IMR-90 (cell line): ENCODE data around the gene TUBB2B. TPM values are rescaled to one million over a fixed set of nuclear protein-coding genes. Genes with fewer than 3 reads are reported as not detected.

Experiments used
- ATAC-seq: fragments of 200-7000 bp; cut with Tn5 transposase; 2 replicates; pipeline ENCODE4 v1.9.1; 2020; ENCODE audit warnings: low read depth, mild to moderate bottlenecking, moderate library complexity
- BruUV-seq: library from RNA; stranded (reverse); fragments of 400-500 nt; replicated peaks from 2 replicates; lab custom pipeline; 2021; lab: Mats Ljungman, UMichigan
- CTCF ChIA-PET: fragments of 300-600 bp; formaldehyde crosslinking; extraction: SDS; loops from one replicate; lab custom pipeline; 2021; ENCODE audit warnings: antibody characterized with exemption; lab: Yijun Ruan, JAX
- POLR2A ChIA-PET: fragments of 300-600 bp; sonication (Branson Sonifier 250); formaldehyde crosslinking; loops from one replicate; lab custom pipeline; 2022; ENCODE audit warnings: antibody characterized with exemption; ENCODE audit not compliant: unreplicated experiment; lab: Charles Lee
- DNase-seq: peaks from one replicate; pipeline ENCODE4 v3.0.0; 2013
- H2AFZ ChIP-seq: replicated peaks from 2 replicates; pipeline ENCODE3; 2013; ENCODE audit warnings: low read length, mild to moderate bottlenecking; ENCODE audit not compliant: poor library complexity
- H2AK5ac ChIP-seq: 2 replicates; pipeline ENCODE4 v1.6.1; 2013; ENCODE audit warnings: low read depth, low read length, inconsistent platforms
- H2AK9ac ChIP-seq: replicated peaks from 2 replicates; pipeline ENCODE3; 2013; ENCODE audit warnings: mild to moderate bottlenecking, low read depth, low read length, moderate library complexity; ENCODE audit not compliant: poor library complexity
- H2BK120ac ChIP-seq: 2 replicates; pipeline ENCODE4 v1.6.1; 2013; ENCODE audit warnings: low read depth, low read length, inconsistent platforms
- H2BK15ac ChIP-seq: 3 replicates; pipeline ENCODE4 v1.6.1; 2013; ENCODE audit warnings: low read depth, low read length, inconsistent platforms
- H2BK20ac ChIP-seq: 2 replicates; pipeline ENCODE4 v1.6.1; 2013; ENCODE audit warnings: low read depth, mild to moderate bottlenecking, inconsistent platforms, low read length, moderate library complexity
- H2BK5ac ChIP-seq: 2 replicates; pipeline ENCODE4 v1.6.1; 2013; ENCODE audit warnings: mild to moderate bottlenecking, low read depth, low read length, inconsistent platforms; ENCODE audit not compliant: poor library complexity, severe bottlenecking
- H3K14ac ChIP-seq: replicated peaks from 2 replicates; pipeline ENCODE4 v1.6.1; 2013; ENCODE audit warnings: low read depth, low read length, inconsistent platforms
- H3K18ac ChIP-seq: 2 replicates; pipeline ENCODE4 v1.6.1; 2013; ENCODE audit warnings: low read depth, low read length, control low read depth
- H3K23ac ChIP-seq: 2 replicates; pipeline ENCODE4 v1.6.1; 2013; ENCODE audit warnings: low read depth, low read length, inconsistent platforms
- H3K27ac ChIP-seq: 2 replicates; pipeline ENCODE4 v1.5.1; 2013; ENCODE audit warnings: mild to moderate bottlenecking, control low read depth, low read length; ENCODE audit not compliant: insufficient read depth
- H3K27me3 ChIP-seq: 2 replicates; pipeline ENCODE4 v1.6.1; 2013; ENCODE audit warnings: low read length; ENCODE audit not compliant: control insufficient read depth, insufficient read depth
- H3K36me3 ChIP-seq: 2 replicates; pipeline ENCODE4 v1.6.1; 2013; ENCODE audit warnings: low read length, mixed read lengths; ENCODE audit not compliant: control insufficient read depth, insufficient read depth
- H3K4ac ChIP-seq: 2 replicates; pipeline ENCODE4 v1.6.1; 2013; ENCODE audit warnings: low read depth, low read length, inconsistent platforms
- H3K4me1 ChIP-seq: 2 replicates; pipeline ENCODE4 v1.6.1; 2013; ENCODE audit warnings: low read length, mixed read lengths; ENCODE audit not compliant: control insufficient read depth, insufficient read depth
- H3K4me2 ChIP-seq: 2 replicates; pipeline ENCODE4 v1.6.1; 2013; ENCODE audit warnings: low read depth, mild to moderate bottlenecking, control low read depth, low read length, moderate library complexity
- H3K4me3 ChIP-seq: 2 replicates; pipeline ENCODE4 v1.5.1; 2013; ENCODE audit warnings: low read depth, mild to moderate bottlenecking, control low read depth, low read length, moderate library complexity; ENCODE audit not compliant: insufficient read depth
- H3K56ac ChIP-seq: 2 replicates; pipeline ENCODE4 v1.6.1; 2013; ENCODE audit warnings: low read length, inconsistent platforms; ENCODE audit not compliant: insufficient read depth; ENCODE audit errors: extremely low read depth
- H3K79me1 ChIP-seq, 2 experiments: 2 replicates each; pipeline ENCODE4 v1.6.1; 2013; ENCODE audit warnings: low read length in 2 of 2, inconsistent platforms in 1 of 2, low read depth in 1 of 2
- H3K9ac ChIP-seq: 2 replicates; pipeline ENCODE4 v1.6.1; 2013; ENCODE audit warnings: low read depth, low read length, control low read depth
- H3K9me1 ChIP-seq: 2 replicates; pipeline ENCODE4 v1.6.1; 2013; ENCODE audit warnings: low read length, inconsistent platforms; ENCODE audit not compliant: insufficient read depth
- H3K9me3 ChIP-seq: 2 replicates; pipeline ENCODE4 v1.6.1; 2013; ENCODE audit warnings: low read length; ENCODE audit not compliant: control insufficient read depth, insufficient read depth
- H4K20me1 ChIP-seq: 2 replicates; pipeline ENCODE4 v1.6.1; 2013; ENCODE audit warnings: low read length, inconsistent platforms; ENCODE audit not compliant: insufficient read depth
- H4K5ac ChIP-seq: 2 replicates; pipeline ENCODE4 v1.6.1; 2013; ENCODE audit warnings: mild to moderate bottlenecking, low read depth, low read length, control low read depth
- H4K8ac ChIP-seq, 2 experiments: 2 replicates each; pipeline ENCODE4 v1.6.1; 2013; ENCODE audit warnings: low read depth in 2 of 2, low read length in 2 of 2, control low read depth in 1 of 2, inconsistent platforms in 1 of 2
- H4K91ac ChIP-seq: 2 replicates; pipeline ENCODE4 v1.6.1; 2013; ENCODE audit warnings: low read depth, low read length, inconsistent platforms; ENCODE audit not compliant: insufficient read depth
- BHLHE40 ChIP-seq: fragments of 150-350 bp; IDR thresholded peaks from 2 replicates; pipeline ENCODE4 v1.6.1; 2016; ENCODE audit warnings: mild to moderate bottlenecking, low read depth, low read length
- CEBPB ChIP-seq: IDR thresholded peaks from 2 replicates; pipeline ENCODE4 v1.6.1; 2012; ENCODE audit warnings: low read depth, low read length, improper control_type of control experiment
- CHD1 ChIP-seq: IDR thresholded peaks from 2 replicates; pipeline ENCODE4 v1.6.1; 2012; ENCODE audit warnings: low read depth, low read length, improper control_type of control experiment
- CTCF ChIP-seq: conservative IDR thresholded peaks from 2 replicates; pipeline ENCODE4 v1.5.1; 2012; ENCODE audit warnings: mild to moderate bottlenecking, low read depth, low read length, improper control_type of control experiment
- ELK1 ChIP-seq: fragments of 150-350 bp; IDR thresholded peaks from 2 replicates; pipeline ENCODE4 v1.6.1; 2016; ENCODE audit warnings: low read depth, mild to moderate bottlenecking, low read length, moderate library complexity, borderline replicate concordance
- FOS ChIP-seq: fragments of 150-350 bp; IDR thresholded peaks from 2 replicates; pipeline ENCODE4 v1.6.1; 2016; ENCODE audit warnings: low read depth, low read length
- MAFK ChIP-seq: IDR thresholded peaks from 2 replicates; pipeline ENCODE4 v1.6.1; 2012; ENCODE audit warnings: low read depth, low read length, improper control_type of control experiment
- MAZ ChIP-seq: IDR thresholded peaks from 2 replicates; pipeline ENCODE4 v1.6.1; 2012; ENCODE audit warnings: low read depth, mild to moderate bottlenecking, low read length, improper control_type of control experiment, moderate library complexity, borderline replicate concordance
- MXI1 ChIP-seq: IDR thresholded peaks from 2 replicates; pipeline ENCODE4 v1.6.1; 2012; ENCODE audit warnings: low read depth, mild to moderate bottlenecking, low read length, moderate library complexity, borderline replicate concordance
- NFE2L2 ChIP-seq: fragments of 150-350 bp; IDR thresholded peaks from 2 replicates; pipeline ENCODE4 v1.6.1; 2016; ENCODE audit warnings: low read depth, mild to moderate bottlenecking, low read length
- POLR2A ChIP-seq: IDR thresholded peaks from 2 replicates; pipeline ENCODE4 v1.6.1; 2012; ENCODE audit warnings: mild to moderate bottlenecking, low read depth, low read length
- RAD21 ChIP-seq: IDR thresholded peaks from 2 replicates; pipeline ENCODE4 v1.6.1; 2012; ENCODE audit warnings: low read length, improper control_type of control experiment
- RCOR1 ChIP-seq: IDR thresholded peaks from 2 replicates; pipeline ENCODE4 v1.6.1; 2012; ENCODE audit warnings: mild to moderate bottlenecking, low read length, improper control_type of control experiment; ENCODE audit not compliant: insufficient replicate concordance
- RFX5 ChIP-seq: IDR thresholded peaks from 2 replicates; pipeline ENCODE4 v1.8.0; 2012; ENCODE audit warnings: low read depth, mild to moderate bottlenecking, low read length, moderate library complexity
- SMC3 ChIP-seq: fragments of 150-350 bp; IDR thresholded peaks from 2 replicates; pipeline ENCODE4 v1.6.1; 2016; ENCODE audit warnings: low read depth, mild to moderate bottlenecking, antibody characterized with exemption, low read length, moderate library complexity
- USF2 ChIP-seq: fragments of 150-350 bp; IDR thresholded peaks from 2 replicates; pipeline ENCODE4 v1.6.1; 2017; ENCODE audit warnings: mild to moderate bottlenecking, antibody characterized with exemption, low read length, low read depth
- WGBS, 2 experiments: methylation state at CpG; one replicate each; pipeline versions ENCODE4 v1.1.5 to v1.1.7; 2013; ENCODE audit warnings: missing lambda C conversion rate in 2 of 2; ENCODE audit not compliant: insufficient read length in 1 of 2; ENCODE audit errors: extremely low coverage in 2 of 2; 5-methylcytosine and 5-hydroxymethylcytosine counted together
- dilution Hi-C: fragments of 300-500 bp; cut with HindIII; formaldehyde crosslinking; loops from one replicate; pipeline ENCODE4 v1.14.3; 2018; ENCODE audit warnings: low sequenced_read_pairs; ENCODE audit not compliant: unreplicated experiment
- in situ Hi-C: fragments of 300-500 bp; cut with MboI; formaldehyde crosslinking; loops from 3 replicates; pipeline ENCODE4 v1.14.3; 2019; ENCODE audit warnings: low sequenced_read_pairs, inconsistent platforms, mixed read lengths
- intact Hi-C: fragments of 100-400 bp; cut with micrococcal nuclease; formaldehyde crosslinking; loops from 2 replicates; pipeline ENCODE4 v1.10.0; 2022
- polyA plus RNA-seq, 3 experiments: library from polyadenylated mRNA; depleted of rRNA; stranded (reverse); fragments of >200 nt; gene quantifications; 2 replicates each; pipeline ENCODE4 v1.2.3, GENCODE V29; 2012; ENCODE audit warnings: low replicate concordance in 1 of 3
- total RNA-seq: library from RNA; depleted of rRNA; stranded (reverse); fragments of >200 nt; gene quantifications from 2 replicates; pipeline ENCODE4 v1.2.3, GENCODE V29; 2012

The TUBB2B gene
- total and polyA plus RNA-seq, 2 of the 4 experiments (the other 2 are of a cell fraction), result 13.6 to 21.1 TPM

GRCh38 chr6:3222506-3223038 lies 4.9 kb downstream of the TUBB2B start:
- H3K27ac ChIP-seq, result no peak overlapping the region
- no peak overlapping the region for H2AK9ac ChIP-seq
- no peak overlapping the region for H2BK120ac ChIP-seq
- 100% methylated on average over 1 of the region's 4 CpGs; no CpG with 5 or more reads in 1 of the 2 experiments for WGBS, 2 experiments
- no TSS peak for BruUV-seq
- no peak overlapping the region for H2BK5ac ChIP-seq
- dilution Hi-C loops (no loop called here), in situ Hi-C loops (no loop called here), intact Hi-C loops (no loop called here)
- no peak overlapping the region for H3K4ac ChIP-seq
- no peak overlapping the region for H2BK20ac ChIP-seq
- H3K9me3 ChIP-seq, result no peaks in the 10 kb centered on the region
- H4K8ac ChIP-seq, result no peak overlapping the region
- no peak overlapping the region for H2BK15ac ChIP-seq
- peak overlapping the region; percentile 14 for H2AFZ ChIP-seq
- H2AK5ac ChIP-seq, result no peak overlapping the region
- H3K18ac ChIP-seq, result no peak overlapping the region
- H3K27me3 ChIP-seq, result peaks cover 46% of the 10 kb centered on the region
- no peak overlapping the region for H4K91ac ChIP-seq
- no peak overlapping the region for H3K23ac ChIP-seq
- no peak overlapping the region for H4K5ac ChIP-seq
- CTCF ChIA-PET, result interaction anchor here (1.0 kb wide), 1 partner anchor 28 kb away, joined by 4 read pairs; no protein-coding TSS in a partner anchor
- H3K4me2 ChIP-seq, result no peak overlapping the region
- TF ChIP-seq FOS, result no peak
- no peak for TF ChIP-seq RFX5
- no peak for TF ChIP-seq CTCF
- no peak for TF ChIP-seq POLR2A
- no peak for TF ChIP-seq SMC3
- TF ChIP-seq RAD21, result no peak
- TF ChIP-seq CEBPB, result no peak
- no peak for TF ChIP-seq CHD1
- no peak for TF ChIP-seq USF2
- no peak for TF ChIP-seq MXI1
- no peak for TF ChIP-seq NFE2L2
- TF ChIP-seq MAFK, result no peak
- TF ChIP-seq ELK1, result no peak
- no peak for TF ChIP-seq BHLHE40
- no peak for TF ChIP-seq RCOR1
- TF ChIP-seq MAZ, result no peak
- DNase-seq (no peak), ATAC-seq (no peak)
- peaks cover 0 to 4% of the 10 kb centered on the region in 2 experiments; a peak in 1 of 4 replicates for H3K79me1 ChIP-seq
- peaks cover 7% of the 10 kb centered on the region; the same call in 1 of the 2 replicates for H3K9me1 ChIP-seq
- H3K9ac ChIP-seq, result no peak overlapping the region
- peaks cover 9% of the 10 kb centered on the region; the same call in 1 of the 2 replicates for H4K20me1 ChIP-seq
- H3K4me1 ChIP-seq, result no peaks in the 10 kb centered on the region; the same call in 1 of the 2 replicates
- H3K36me3 ChIP-seq, result no peaks in the 10 kb centered on the region
- H3K56ac ChIP-seq, result no peak overlapping the region
- no peak overlapping the region for H3K4me3 ChIP-seq
- POLR2A ChIA-PET, result no interaction called here
- H3K14ac ChIP-seq, result no peak overlapping the region
